ENCODE results near the gene HABP2.

HABP2 gene

GRCh38 chr10:113557903-113558321, 5.1 kb downstream of the HABP2 start:
- DNase-seq (ENCODE audit: low spot score): peak; percentile 31

- no peak for DNase-seq (ENCODE audit: low spot score)
These were observed 7.2 kb downstream of the HABP2 start for GRCh38 chr10:113560071-113560470.

GRCh38 chr10:113561214-113561613, 8.4 kb downstream of the HABP2 start:
- no peak for DNase-seq (ENCODE audit: low spot score)

GRCh38 chr10:113562069-113562468, 9.2 kb downstream of the HABP2 start:
- DNase-seq (ENCODE audit: low spot score): no peak

- DNase-seq (ENCODE audit: low spot score): no peak
These were observed 9.9 kb downstream of the HABP2 start for GRCh38 chr10:113562704-113563103.

GRCh38 chr10:113563306-113564088, 10.6 kb downstream of the HABP2 start:
- peak; percentile 89 for DNase-seq (ENCODE audit: low spot score)

- DNase-seq (ENCODE audit: low spot score): no peak
These were observed 12.5 kb downstream of the HABP2 start for GRCh38 chr10:113565364-113565763.

- no peak for DNase-seq (ENCODE audit: low spot score)
These were observed 14.0 kb downstream of the HABP2 start for GRCh38 chr10:113566888-113567287.

GRCh38 chr10:113569576-113569975, 16.7 kb downstream of the HABP2 start:
- DNase-seq (ENCODE audit: low spot score): no peak

GRCh38 chr10:113572520-113573290, 19.9 kb downstream of the HABP2 start:
- no peak for DNase-seq (ENCODE audit: low spot score)

GRCh38 chr10:113573368-113573767, 20.5 kb downstream of the HABP2 start:
- DNase-seq (ENCODE audit: low spot score): no peak

- DNase-seq (ENCODE audit: low spot score): peak; percentile 62
These were observed 24.0 kb downstream of the HABP2 start for GRCh38 chr10:113576852-113577251.

- DNase-seq (ENCODE audit: low spot score): no peak
These were observed 25.9 kb downstream of the HABP2 start for GRCh38 chr10:113578773-113579172.

GRCh38 chr10:113581092-113581491, 28.2 kb downstream of the HABP2 start:
- DNase-seq (ENCODE audit: low spot score): no peak

- DNase-seq (ENCODE audit: low spot score): no peak
These were observed 30.7 kb downstream of the HABP2 start for GRCh38 chr10:113583571-113583970.

GRCh38 chr10:113585949-113586348, 33.1 kb downstream of the HABP2 start:
- DNase-seq (ENCODE audit: low spot score): no peak

GRCh38 chr10:113589201-113589770, 36.4 kb downstream of the HABP2 start:
- no peak for DNase-seq (ENCODE audit: low spot score)

GRCh38 chr10:113590581-113590980, 37.7 kb downstream of the HABP2 start:
- no peak for DNase-seq (ENCODE audit: low spot score)

- DNase-seq (ENCODE audit: low spot score): no peak
These were observed 39.5 kb downstream of the HABP2 start for GRCh38 chr10:113592380-113592779.

GRCh38 chr10:113594652-113595051, 41.8 kb downstream of the HABP2 start:
- DNase-seq (ENCODE audit: low spot score): peak; percentile 27

GRCh38 chr10:113600569-113600968, 47.7 kb downstream of the HABP2 start:
- DNase-seq (ENCODE audit: low spot score): no peak

GRCh38 chr10:113603057-113603777, 50.4 kb downstream of the HABP2 start:
- no peak for DNase-seq (ENCODE audit: low spot score)

All from iPS-NIHi11 (cell line).